Heart left ventricle (tissue), 13 donors: ENCODE measurements around the gene FBXW4.

ENCODE experiments used
- CTCF ChIP-seq, 12 donors: fragments of 200-600 bp; sonication (generic) in 4 of 12; IDR thresholded peaks; one replicate each; pipeline versions ENCODE4 v1.5.0 to v1.8.0; 2018 to 2022; ENCODE audit warnings: antibody characterized with exemption in 12 of 12, mild to moderate bottlenecking in 5 of 12
- POLR2A ChIP-seq, 2 donors: fragments of 450-650 bp; IDR thresholded peaks; one replicate each; pipeline ENCODE4 v1.6.1; 2017; ENCODE audit warnings: antibody characterized with exemption in 2 of 2, mild to moderate bottlenecking in 2 of 2, moderate library complexity in 2 of 2
- donor health status: ischemic (EF 13 %, LVEDD 7.1; RV severe dilation, severe dysfunction).
- donor health status: DM: no; HTN: yes; CAD: no.
- donor health status: DM: no; HTN: no; CAD: no.
- donor health status: ischemic (EF 25% LVEDD 6.9; RV normal size, moderate dysfunction).
- donor health status: ischemic (EF 25% LVEDD 5.7; RV mildly dilated, moderate dysfunction).
- donor health status: ischemic (EF 35%, LVEDD 5.7; RV mildly dilated, moderate dysfunction).
- donor health status: nonischemic (EF 11% LVEDD 7.7; RV severe dilation, severe dysfunction).
- donor health status: DM: yes; HTN: yes; CAD: no.
- donor health status: PGD.
- donor health status: ischemic (EF 29% LVEDD 5.4; RV normal size, mild dysfunction).
- donor health status: nonischemic (EF 23%, LVEDD 6.1; RV moderate dilation, normal function).

DNA sequence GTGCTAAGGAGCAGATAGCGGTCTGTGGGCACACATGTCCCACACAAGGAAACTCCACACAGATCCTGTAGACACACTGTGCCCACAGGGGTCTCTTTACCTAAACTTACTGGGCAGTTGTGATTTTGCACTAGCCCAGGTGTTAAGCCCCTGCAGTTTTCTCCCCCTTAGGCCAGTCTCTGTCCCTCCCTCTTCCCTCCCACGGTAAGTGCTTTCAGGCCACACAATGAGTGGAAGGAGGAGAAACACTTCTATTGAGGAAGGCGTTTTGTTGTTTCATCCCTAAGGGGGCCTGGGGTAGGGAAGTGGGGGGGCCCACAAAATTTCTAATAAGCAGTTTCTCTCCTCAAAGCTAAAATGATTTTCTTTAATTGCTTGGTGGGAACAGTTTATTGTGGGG lies 51.4 kb downstream of the FBXW4 start:
- no peak for TF ChIP-seq CTCF (IDR thresholded peaks at IDR 0.05)
- no peak for TF ChIP-seq POLR2A (IDR thresholded peaks at IDR 0.05)
